GM11168 (cell line): ENCODE measurements around the gene SLC25A15.

ENCODE experiments used
- in situ Hi-C: fragments of 300-500 bp; cut with MboI; formaldehyde crosslinking; loops from one replicate; pipeline ENCODE4 v1.12.0; 2022; ENCODE audit warnings: low sequenced_read_pairs; ENCODE audit not compliant: unreplicated experiment

Gene SLC25A15

DNA sequence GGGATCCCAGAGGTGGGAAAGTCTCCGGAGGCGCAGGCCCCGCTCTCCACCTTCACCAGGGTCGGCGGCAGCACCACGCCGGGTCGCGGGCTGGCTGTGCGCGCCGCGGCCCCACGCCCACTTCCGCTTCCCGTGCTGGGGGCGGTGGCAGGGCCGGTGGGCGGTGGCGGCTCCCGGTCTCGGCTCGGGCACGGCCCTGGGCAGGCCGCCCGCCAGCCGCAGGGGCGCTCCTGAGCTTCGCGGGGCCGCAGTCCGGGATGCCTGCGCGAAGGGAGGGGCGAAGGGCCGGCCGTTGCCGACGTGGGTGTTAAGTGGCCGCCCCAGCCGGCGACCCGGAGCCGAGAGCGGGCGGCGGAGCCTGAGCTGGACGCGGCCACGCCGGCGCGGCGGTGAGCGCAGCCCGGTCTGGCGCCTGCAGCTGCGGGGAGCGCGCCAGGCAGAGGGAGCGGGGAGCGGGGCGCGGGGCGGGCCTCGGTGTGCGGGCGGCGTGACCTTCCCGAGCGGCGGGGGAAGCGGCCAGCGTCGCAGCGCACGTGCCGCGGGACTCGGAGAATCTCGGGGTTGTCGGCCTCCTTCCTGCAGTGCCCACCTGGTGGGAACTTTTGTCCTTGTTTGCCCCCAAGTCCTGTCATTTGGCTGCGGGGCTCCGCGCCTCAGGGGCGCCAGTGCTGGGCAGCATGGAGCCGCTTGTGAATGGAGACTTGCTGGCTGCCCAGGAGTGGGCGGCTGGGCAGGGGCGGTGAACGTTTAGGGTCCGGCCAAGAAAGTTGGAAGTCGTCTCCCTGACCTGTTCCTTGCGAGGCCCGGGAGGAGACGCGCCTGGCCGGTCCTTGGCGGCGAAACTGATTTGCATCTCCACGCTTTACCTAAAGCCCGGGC, at the start of gene SLC25A15:
Gene SLC25A15, plus strand, starts transcription at position 337 of the 879 bp plus-strand sequence. CDS start 3,616 bp downstream, outside the sequence.
- in situ Hi-C loops: no loop called here

DNA sequence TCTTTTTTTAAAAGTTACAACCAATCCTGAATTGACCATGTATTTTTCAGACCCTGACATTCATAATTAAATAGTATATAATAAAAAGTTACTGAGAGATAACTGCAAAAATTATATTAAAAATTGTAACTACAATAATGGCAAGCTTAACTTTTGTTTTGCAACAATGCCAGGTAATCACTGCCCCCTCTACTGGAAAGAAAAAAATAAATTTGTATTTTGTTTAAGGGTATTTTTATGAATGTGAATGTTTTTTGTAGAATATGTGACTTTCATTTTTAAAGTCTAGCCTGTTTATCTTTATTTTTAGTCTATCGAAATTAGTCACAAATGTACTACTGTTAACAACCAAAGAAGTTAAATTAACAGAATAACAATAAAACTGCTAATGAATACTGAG, 40.1 kb upstream of the SLC25A15 start:
- in situ Hi-C loops: no loop called here

DNA sequence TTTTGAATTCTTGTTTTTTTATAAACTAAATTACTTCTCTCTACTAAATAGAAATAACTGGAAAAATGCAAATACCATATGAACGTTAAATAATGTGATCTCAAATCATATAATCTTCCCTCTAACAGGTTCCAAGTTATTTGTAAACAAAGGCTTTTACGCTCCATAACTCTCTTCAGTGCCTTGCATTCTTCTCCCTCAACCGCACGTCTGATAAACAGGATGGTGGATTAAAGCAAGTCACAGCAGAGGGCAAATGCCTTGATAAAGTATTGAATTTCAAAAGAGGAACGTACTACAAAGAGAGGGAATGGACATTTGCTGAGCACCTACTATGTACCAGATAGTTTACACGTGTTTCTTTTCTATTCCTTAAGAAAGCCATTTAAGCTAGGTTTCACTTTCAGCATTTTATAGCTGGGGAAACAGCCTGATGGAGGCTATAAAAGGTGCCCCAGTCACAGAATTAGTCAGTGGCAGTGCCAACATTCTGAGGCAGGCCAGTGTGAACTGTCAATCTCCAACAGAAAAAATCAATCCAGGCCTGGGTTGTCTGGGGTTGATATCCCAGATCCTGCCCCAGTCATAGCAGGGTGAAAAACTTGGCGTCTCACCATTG, 34.2 kb upstream of the SLC25A15 start:
- in situ Hi-C loops: no loop called here

DNA sequence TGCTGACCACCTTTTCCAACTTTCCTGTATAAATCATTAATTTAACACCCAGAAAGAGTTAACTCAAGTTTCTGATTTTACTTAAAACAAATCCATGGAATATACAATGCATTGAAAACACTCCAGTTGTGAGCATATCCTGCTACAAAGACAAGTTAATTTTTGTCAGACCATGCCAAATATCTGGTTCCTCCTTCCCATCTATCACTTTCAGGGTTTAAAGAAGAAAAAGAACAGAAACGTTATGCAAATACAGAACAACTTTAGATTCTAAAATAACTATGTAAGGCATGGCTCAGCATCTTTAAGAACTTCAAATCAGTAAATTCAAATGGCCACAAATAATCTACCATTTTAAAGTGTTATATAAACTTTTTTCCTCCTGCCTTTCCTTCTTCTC, 33.4 kb upstream of the SLC25A15 start:
- in situ Hi-C loops: no loop called here

DNA sequence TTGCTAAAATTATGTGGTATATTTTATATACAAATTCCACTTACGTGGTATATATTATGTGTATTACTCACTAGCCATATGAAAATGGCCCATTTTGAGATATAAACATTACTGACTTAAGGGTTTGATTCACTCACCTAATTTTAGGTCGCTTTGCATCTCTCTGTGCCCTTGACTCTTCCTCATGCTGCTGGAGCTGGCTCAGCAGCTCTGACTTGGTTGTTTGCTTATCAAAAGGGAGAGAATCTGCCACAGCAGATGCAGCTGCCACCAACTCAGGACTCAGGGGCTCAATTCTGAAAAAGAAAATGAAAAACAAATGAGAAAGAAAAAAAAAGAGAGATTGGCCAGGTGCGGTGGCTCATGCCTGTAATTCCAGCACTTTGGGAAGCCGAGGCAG, 30.6 kb upstream of the SLC25A15 start:
- in situ Hi-C loops: no loop called here

DNA sequence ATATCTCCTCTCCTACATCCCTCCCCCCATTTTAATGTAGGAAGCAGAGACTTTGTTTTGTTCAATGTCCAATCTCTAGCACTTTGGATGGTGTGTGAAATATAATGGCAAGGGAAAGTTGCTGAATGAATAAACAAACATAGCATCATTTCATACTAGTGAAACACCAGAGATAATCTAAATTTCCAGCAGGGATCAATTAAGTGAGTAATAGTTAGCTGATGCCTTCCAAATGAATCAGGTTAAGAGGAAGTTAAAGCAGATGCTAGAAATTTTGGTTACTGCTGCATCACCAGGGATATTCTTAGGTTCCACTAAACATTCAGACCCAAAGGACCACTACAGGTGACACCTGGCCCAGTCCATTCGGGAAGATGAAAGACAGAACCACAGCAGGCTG, 26.6 kb upstream of the SLC25A15 start:
- in situ Hi-C loops: no loop called here

DNA sequence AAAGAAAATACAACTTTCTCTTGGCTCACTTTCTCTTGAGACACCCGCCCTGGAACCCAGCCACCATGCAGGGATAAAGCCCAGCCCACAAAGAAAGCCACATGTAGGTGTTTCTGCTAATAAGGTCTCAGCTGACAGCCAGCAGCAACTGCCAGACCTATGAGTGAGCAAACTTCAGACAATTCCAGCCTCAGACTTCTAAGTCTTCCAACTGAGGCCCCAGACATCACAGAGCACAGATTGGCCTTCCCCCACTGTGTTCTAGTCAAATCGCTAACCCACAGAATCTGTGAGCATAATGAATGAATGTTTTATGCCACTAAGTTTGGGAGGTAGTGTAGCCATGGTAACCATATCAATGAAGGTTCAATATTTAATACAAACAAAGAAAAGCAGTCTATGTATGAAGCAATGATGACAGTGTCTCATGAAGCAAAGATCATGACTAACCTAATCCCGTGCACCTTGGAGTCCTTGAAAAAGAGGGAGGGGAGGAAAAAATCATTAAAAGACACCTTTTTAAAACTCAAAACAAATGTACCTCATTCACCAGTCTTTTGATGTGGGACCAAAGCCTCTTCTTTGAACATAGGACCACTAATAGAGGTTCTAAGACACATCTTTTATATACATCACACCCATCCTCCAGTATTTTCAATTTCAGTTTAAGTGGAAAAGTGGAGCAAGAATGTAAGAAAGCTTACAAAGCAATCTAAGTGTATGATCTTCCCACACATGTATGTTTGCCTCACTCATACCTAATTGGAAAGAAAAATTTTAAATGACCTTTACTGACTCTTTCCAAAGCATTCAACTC, 24.6 kb upstream of the SLC25A15 start:
- in situ Hi-C loops: no loop called here

DNA sequence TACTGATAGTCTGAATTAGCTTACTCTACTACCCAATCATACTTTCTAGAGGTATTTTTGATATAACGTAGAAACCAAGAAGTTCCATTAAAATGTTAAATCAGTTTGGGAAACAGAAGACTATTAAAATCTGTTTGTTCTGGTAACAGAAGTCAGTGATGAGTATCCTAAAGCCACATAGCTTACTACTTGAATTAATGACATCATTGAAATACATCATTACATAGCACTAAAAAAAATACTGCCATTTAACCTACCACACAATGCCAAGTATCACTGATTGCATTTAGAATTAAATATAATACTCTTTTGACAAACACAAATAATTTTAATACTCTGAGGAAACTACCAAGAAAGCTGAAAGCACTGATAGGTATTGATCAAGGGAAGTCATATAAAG, 23.8 kb upstream of the SLC25A15 start:
- in situ Hi-C loops: no loop called here

DNA sequence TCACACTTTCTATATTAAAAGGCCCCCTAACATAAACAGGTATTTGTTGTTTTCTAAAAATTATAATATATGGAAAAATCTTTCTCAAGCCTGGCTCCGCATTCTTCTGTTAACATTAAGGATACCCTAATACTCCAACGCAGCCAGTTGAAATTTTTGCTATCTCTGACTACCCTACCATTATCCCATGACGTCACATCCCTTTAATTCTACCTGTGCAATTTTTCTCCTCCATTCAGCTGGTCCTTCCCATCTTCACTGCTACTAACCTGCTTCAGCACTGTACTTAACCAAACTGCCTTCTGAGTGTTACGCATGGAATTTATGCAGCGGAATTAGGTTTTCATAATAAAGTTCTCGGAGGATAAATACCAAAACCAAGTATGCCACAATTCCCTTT, 19.4 kb upstream of the SLC25A15 start:
- in situ Hi-C loops: no loop called here

DNA sequence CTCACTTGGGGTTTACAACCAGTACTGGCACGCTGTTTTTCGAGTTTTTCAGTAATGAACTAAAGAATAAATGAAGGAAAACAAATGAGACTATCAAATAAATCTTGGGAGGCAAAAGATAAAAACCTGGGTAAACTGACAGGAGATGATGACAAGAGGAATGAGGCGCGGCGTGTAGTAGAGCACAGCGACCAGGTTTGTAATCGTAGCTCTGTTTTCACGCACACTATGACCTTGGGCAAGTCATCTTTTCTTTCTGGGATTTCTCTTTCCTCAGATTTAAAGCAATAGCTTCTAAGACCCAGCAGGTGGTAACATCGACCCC, 18.8 kb upstream of the SLC25A15 start:
- in situ Hi-C loops: no loop called here

DNA sequence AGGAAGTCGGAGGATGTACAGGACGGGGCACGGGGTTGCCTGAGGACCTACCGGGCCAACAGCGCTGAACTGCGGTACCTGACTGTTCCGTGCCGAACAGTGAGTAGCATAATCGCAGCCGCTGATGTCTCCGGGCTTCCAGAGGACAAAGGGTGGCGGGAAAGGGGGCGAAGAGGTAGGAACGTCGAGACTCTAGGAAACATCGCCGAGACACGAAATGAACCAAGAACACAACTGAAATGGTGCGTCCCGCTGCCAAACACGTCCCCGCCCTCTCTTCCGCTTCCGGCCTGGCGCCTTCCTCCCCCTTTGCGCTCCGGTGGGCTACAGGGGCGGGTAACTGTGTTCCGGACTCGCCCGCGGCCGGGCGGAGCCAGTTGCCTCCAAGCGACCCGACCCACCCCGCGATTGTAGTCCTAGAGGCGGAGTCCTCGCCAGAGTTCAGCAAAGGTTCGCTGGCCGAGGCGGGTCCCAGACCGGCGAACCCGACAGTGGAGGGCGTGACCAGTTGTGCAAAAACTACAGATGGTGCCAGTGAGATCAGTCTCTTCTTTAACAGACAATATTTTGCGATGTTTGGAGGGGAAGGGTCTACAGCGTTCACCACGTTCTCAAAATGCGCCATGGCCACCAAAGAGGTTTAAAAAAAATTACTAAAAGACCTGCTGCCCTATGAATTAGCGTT, 18.3 kb upstream of the SLC25A15 start, which contains the start of gene MRPS31:
Gene MRPS31, minus strand, starts transcription at position 257 of the 685 bp plus-strand sequence. Its CDS starts 54 bp downstream, at position 203.
- in situ Hi-C loops: no loop called here

DNA sequence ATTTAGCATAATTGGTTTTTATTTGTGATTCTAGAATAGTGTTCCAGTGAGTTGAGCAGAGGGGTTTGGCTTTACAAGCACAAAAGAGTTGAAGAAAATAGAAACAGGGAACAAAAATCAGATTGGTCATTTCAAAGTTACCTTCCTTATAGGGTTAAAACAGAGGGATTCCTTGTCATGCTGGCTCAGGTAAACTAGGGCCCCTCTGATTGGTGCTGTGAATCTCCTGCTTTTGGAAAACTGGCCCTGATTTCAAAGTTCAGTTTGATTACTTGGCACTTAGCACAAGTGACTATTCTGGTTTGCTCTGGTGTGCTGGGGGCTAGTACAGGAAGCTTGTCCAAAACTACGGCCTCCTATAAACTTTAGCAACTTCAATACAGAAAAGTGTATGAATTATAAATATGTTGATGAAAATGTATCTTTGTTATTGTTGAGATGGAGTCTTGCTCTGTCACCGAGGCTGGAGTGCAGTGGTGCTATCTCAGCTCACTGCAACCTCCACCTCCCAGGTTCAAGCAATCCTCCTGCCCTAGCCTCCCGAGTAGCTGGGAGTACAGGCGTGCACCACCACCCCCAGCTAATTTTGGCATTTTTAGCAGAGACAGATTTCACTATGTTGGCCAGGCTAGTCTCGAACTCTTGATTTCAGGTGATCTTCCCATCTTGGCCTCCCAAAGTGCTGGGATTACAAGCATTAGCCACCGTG, 16.5 kb upstream of the SLC25A15 start:
- in situ Hi-C loops: no loop called here

DNA sequence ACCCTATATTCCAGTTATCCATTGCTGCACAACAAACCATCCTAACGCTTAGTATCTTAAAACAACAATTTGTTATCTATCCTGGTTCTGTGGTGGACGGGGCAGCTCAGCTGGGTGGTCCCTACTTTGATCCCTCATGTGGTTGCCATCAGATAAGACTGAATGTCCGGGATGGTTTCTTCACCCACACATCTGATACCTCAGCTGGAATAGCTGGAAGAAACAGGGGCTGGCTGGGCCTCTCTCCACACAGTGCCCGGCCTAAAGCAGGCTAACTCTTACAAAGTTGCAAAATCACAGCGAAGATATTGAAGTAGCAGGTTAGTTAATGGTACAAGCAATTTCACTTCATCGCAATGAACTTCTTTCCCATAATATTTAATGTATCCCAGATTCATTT, 14.7 kb upstream of the SLC25A15 start:
- in situ Hi-C loops: no loop called here

DNA sequence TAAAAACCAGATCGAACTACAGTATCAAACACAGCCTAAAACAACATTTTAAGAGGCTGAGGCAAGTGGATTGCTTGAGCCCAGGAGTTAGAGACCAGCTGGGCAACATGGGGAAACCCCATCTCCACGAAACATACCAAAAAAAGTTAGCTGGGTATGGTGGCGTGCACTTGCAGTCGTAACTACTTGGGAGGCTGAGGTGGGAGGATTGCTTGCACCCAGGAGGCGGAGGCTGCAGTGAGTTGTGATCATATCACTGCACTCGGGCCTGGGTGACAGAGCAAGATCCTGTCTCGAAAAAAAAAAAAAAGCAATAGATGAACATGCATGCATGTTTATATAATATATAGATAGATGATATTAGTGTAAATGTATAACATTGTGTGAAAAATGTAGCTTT, 13.2 kb upstream of the SLC25A15 start:
- in situ Hi-C loops: no loop called here

DNA sequence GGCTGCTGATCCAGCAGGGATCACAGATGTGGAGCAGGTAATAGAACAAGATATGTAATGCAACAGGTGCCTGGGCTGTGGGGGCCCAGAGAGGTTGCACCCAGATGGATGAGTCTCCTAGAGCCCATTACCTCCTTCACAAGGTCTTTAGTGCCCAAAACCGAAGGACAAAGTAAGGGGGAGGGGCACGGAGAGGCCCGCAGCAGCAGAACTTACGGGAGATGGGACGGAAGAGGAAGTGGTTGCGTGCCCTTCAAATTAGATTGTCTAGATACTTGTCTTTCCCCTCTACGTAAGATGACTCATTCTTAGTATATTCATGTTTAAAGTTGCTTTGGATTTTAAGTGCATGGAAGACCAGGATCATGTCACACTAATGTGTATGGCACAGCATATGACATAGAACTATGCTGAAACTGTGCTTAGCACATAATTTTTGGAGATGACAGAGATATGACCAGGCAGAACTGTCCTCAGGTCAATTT, 12.7 kb upstream of the SLC25A15 start:
- in situ Hi-C loops: no loop called here

DNA sequence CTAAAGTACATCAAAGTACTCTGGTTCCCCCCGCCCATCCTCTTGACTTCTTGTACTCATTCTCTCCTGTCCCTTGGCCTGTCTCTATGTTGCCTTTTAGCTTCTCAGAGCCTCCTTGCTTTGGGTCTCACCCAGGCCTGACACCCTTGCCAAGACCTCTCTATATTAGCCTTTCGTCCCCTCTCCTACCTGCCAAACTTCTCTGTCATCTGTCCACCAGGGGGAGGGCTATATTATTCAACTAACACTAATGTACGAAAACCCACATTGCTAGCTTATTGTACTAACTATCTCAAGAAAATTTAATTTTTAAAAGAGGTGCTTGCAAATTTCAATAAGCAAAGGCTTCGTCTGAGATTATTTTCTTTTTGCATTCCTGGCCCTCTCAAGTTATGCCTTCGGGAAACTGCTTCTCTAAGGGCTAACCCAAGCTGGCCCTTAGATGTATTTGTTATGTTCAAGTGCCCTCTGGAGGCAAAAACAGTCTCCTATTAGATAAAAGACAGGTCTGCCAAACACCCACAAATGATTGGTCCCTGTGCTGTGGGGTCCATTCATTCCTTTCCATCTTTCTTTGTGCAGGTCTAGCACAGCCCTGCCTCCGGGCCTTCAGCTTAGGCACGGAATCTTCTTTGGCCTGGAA, 12.1 kb upstream of the SLC25A15 start:
- in situ Hi-C loops: no loop called here

DNA sequence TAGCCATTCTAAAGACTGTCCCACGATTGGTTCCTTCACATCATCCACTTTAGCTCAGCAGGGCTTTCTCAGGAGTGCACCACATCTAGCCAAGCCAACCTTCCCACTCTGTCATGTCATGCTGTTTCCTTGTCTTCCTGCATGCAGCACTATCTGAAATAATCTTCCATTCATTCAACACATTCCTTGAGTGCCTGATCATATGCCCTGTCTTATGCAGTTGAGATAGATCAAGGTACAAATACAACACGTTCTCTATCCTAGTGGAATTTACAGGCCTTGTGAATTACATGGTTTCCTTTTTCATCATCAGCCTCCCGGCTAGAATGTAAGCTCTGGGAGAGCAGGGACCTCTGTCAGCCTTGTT, 11.6 kb upstream of the SLC25A15 start:
- in situ Hi-C loops: no loop called here

DNA sequence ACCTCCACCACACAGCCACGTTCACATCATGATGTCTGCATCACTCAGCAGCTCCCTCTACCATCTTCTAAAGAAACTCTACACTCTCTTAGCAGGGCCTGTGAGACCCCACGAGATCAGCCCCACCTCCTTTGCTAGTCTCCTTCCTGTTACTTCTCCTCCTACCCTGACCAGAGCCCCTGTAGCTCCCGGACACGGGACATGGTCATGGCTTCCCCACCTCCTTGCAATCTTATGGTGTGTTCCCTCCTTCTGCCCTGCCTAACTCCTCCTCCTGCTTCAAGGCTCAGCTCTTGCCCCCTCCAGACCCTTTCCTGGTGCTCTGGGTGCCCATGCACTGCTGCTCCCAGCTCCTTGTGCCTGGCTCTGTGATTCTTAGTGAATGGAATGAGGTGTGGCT, 10.4 kb upstream of the SLC25A15 start:
- in situ Hi-C loops: no loop called here

DNA sequence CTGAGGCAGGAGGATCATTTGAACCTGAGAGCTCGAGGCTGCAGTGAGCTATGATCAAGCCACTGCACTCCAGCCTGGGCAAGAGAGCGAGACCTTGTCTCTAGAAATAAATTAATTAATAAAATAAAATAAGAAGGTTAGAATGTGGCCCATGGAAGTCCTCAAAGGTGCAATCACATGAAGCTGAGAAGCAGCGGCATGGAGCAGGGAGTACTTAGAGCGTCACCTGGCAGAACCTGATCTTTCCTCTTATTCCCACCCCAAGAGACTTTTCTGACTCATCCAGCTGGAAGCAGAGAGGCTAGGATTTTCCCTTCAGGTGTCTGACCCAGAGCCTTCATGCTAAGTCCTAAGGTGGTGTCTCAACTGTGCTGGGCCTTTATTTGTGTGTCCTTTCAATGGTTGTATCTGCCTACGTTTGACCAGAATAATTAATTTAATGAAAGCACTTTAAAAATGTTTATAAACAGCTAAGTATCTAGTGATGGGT, 9.6 kb upstream of the SLC25A15 start:
- in situ Hi-C loops: no loop called here
